Kidney epithelial cell (primary cell): ENCODE results near the gene SDK2. TPM values are rescaled to one million over a fixed set of nuclear protein-coding genes. Genes with fewer than 3 reads are reported as not detected.

Experiments
- DNase-seq: peaks from one replicate; pipeline ENCODE4 v3.0.0-alpha.2; 2010; ENCODE audit warnings: low read depth
- H3K27me3 ChIP-seq: 2 replicates; pipeline ENCODE4 v1.6.0; 2011; ENCODE audit warnings: low read length; ENCODE audit not compliant: control insufficient read depth, insufficient read depth
- H3K36me3 ChIP-seq: 2 replicates; pipeline ENCODE4 v1.5.1; 2011; ENCODE audit warnings: low read length; ENCODE audit not compliant: control insufficient read depth, insufficient read depth
- H3K4me3 ChIP-seq: 2 replicates; pipeline ENCODE4 v1.5.1; 2011; ENCODE audit warnings: low read depth, mild to moderate bottlenecking, control low read depth, low read length
- CTCF ChIP-seq: IDR thresholded peaks from 2 replicates; pipeline ENCODE4 v1.5.1; 2011; ENCODE audit warnings: mild to moderate bottlenecking, moderate library complexity, low read length, control low read depth, inconsistent platforms; ENCODE audit not compliant: insufficient read depth, poor library complexity, severe bottlenecking
- total RNA-seq: library from RNA; depleted of rRNA; stranded (reverse); fragments of >200 nt; gene quantifications from 2 replicates; pipeline ENCODE4 v1.2.3, GENCODE V29; 2015

SDK2 gene
- total RNA-seq, 1 donor from 2014 or later = 1.2 TPM

- Histone ChIP-seq H3K4me3 (no peak overlapping the region), H3K27me3 (peaks cover 3% of the 10 kb centered on the region), H3K36me3 (no peaks in the 10 kb centered on the region)
- no peak for TF ChIP-seq CTCF
- DNase-seq = no peak
Measured at GRCh38 chr17:73580073-73580710, 64.1 kb downstream of the SDK2 start.

GRCh38 chr17:73576556-73577098 is 67.6 kb downstream of the SDK2 start:
- Histone ChIP-seq H3K4me3 (no peak overlapping the region), H3K27me3 (no peaks in the 10 kb centered on the region), H3K36me3 (no peaks in the 10 kb centered on the region)
- no peak for TF ChIP-seq CTCF
- DNase-seq = no peak

- no peaks in the 10 kb centered on the region for H3K36me3 ChIP-seq
- H3K4me3 ChIP-seq = no peak overlapping the region
- TF ChIP-seq CTCF = no peak
- DNase-seq = no peak
- no peaks in the 10 kb centered on the region for H3K27me3 ChIP-seq
Measured at GRCh38 chr17:73575470-73576221, 68.6 kb downstream of the SDK2 start.

GRCh38 chr17:73571511-73572130 is 72.6 kb downstream of the SDK2 start:
- TF ChIP-seq CTCF = no peak
- DNase-seq = no peak

GRCh38 chr17:73569762-73570319 is 74.4 kb downstream of the SDK2 start:
- no peaks in the 10 kb centered on the region for H3K36me3 ChIP-seq
- no peak overlapping the region for H3K4me3 ChIP-seq
- TF ChIP-seq CTCF = no peak
- no peak for DNase-seq
- H3K27me3 ChIP-seq = no peaks in the 10 kb centered on the region

More at GRCh38 chr17:73571511-73572130, 72.6 kb downstream of the SDK2 start:
- Histone ChIP-seq H3K27me3 (no peaks in the 10 kb centered on the region), H3K4me3 (no peak overlapping the region), H3K36me3 (no peaks in the 10 kb centered on the region)
